GM15510 (cell line): ENCODE results near the gene FGF1.

Experiments used
- POLR2A ChIP-seq: IDR thresholded peaks from 3 replicates; pipeline ENCODE4 v1.6.1; 2011; ENCODE audit warnings: borderline replicate concordance; ENCODE audit not compliant: insufficient read length; ENCODE audit errors: extremely low read depth

FGF1 gene

GRCh38 chr5:142701673-142702311 lies 15.9 kb upstream of the FGF1 start:
- no peak for TF ChIP-seq POLR2A

GRCh38 chr5:142700566-142700965 lies 14.7 kb upstream of the FGF1 start:
- no peak for TF ChIP-seq POLR2A

GRCh38 chr5:142699184-142699720 lies 13.4 kb upstream of the FGF1 start:
- TF ChIP-seq POLR2A, result no peak

- no peak for TF ChIP-seq POLR2A
Observed at GRCh38 chr5:142698447-142699183, 12.7 kb upstream of the FGF1 start.

GRCh38 chr5:142697356-142698255 lies 11.7 kb upstream of the FGF1 start:
- no peak for TF ChIP-seq POLR2A

GRCh38 chr5:142696379-142696778 lies 10.5 kb upstream of the FGF1 start:
- TF ChIP-seq POLR2A, result no peak

- TF ChIP-seq POLR2A, result no peak
Observed at GRCh38 chr5:142694092-142694856, 8.4 kb upstream of the FGF1 start.

- no peak for TF ChIP-seq POLR2A
Observed at GRCh38 chr5:142692321-142692894, 6.5 kb upstream of the FGF1 start.

GRCh38 chr5:142690667-142691066 lies 4.8 kb upstream of the FGF1 start:
- no peak for TF ChIP-seq POLR2A

- TF ChIP-seq POLR2A, result no peak
Observed at GRCh38 chr5:142689081-142689480, 3.2 kb upstream of the FGF1 start.

- no peak for TF ChIP-seq POLR2A
Observed at GRCh38 chr5:142688281-142688989, 2.5 kb upstream of the FGF1 start.

- TF ChIP-seq POLR2A, result no peak
Observed at GRCh38 chr5:142686968-142687367, 1.1 kb upstream of the FGF1 start.

- no peak for TF ChIP-seq POLR2A
Observed at GRCh38 chr5:142686210-142686734, 382 bp upstream of the FGF1 start.

GRCh38 chr5:142684508-142685041 lies 1.3 kb downstream of the FGF1 start:
- no peak for TF ChIP-seq POLR2A
